ENCODE data around the gene ARV1.

DNA sequence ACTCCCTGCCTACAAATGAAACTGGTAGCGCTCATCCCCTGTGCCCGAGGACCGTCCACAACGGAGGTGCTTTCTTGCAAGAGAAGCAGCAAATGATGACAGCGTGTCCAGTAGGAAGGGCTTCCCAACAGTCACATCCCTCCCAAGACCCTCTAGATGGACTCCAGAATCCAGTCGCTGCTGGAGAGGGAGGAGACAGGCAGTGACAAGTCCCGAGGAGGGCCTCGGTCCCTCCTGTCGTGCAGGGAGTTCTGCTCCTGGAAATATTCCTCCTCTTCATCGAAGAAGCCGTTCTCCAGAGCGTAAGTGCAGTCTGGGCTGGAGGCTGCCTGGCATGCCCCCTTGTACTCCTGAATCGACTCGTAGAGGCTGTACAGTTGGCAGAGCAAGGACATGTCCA lies 40.8 kb downstream of the ARV1 start:
- TF ChIP-seq, protein P1, sequence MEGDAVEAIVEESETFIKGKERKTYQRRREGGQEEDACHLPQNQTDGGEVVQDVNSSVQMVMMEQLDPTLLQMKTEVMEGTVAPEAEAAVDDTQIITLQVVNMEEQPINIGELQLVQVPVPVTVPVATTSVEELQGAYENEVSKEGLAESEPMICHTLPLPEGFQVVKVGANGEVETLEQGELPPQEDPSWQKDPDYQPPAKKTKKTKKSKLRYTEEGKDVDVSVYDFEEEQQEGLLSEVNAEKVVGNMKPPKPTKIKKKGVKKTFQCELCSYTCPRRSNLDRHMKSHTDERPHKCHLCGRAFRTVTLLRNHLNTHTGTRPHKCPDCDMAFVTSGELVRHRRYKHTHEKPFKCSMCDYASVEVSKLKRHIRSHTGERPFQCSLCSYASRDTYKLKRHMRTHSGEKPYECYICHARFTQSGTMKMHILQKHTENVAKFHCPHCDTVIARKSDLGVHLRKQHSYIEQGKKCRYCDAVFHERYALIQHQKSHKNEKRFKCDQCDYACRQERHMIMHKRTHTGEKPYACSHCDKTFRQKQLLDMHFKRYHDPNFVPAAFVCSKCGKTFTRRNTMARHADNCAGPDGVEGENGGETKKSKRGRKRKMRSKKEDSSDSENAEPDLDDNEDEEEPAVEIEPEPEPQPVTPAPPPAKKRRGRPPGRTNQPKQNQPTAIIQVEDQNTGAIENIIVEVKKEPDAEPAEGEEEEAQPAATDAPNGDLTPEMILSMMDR (IDR thresholded peaks at IDR 0.05) = no peak
- no peak for TF ChIP-seq ZFX (IDR thresholded peaks at IDR 0.05; ENCODE audit: borderline replicate concordance)

Measured in 22Rv1 (cell line).